ENCODE measurements around the gene FAM78A. TPM values are rescaled to one million over a fixed set of nuclear protein-coding genes. Genes with fewer than 3 reads are reported as not detected.

FAM78A gene
- total RNA-seq, 1 donor from 2014 or later, result 73.4 TPM

- H3K27ac Mint-ChIP-seq (ENCODE audit: unreplicated experiment), result no peak overlapping the region
- peak overlapping the region; percentile 37 for H3K4me3 Mint-ChIP-seq (ENCODE audit: unreplicated experiment)
- no peak for DNase-seq (ENCODE audit: low spot score)
- H3K4me1 Mint-ChIP-seq (ENCODE audit: unreplicated experiment), result peaks cover 23% of the 10 kb centered on the region
- TF ChIP-seq CTCF (IDR thresholded peaks at IDR 0.05; ENCODE audit: unreplicated experiment), result no peak
- H3K27me3 Mint-ChIP-seq (ENCODE audit: unreplicated experiment), result peaks cover 7% of the 10 kb centered on the region
- H3K9me3 Mint-ChIP-seq (ENCODE audit: unreplicated experiment), result no peaks in the 10 kb centered on the region
- peaks cover 26% of the 10 kb centered on the region for H3K36me3 Mint-ChIP-seq (ENCODE audit: low read depth, unreplicated experiment)
Measured at GRCh38 chr9:131259916-131260597, 16.3 kb downstream of the FAM78A start.

DNA sequence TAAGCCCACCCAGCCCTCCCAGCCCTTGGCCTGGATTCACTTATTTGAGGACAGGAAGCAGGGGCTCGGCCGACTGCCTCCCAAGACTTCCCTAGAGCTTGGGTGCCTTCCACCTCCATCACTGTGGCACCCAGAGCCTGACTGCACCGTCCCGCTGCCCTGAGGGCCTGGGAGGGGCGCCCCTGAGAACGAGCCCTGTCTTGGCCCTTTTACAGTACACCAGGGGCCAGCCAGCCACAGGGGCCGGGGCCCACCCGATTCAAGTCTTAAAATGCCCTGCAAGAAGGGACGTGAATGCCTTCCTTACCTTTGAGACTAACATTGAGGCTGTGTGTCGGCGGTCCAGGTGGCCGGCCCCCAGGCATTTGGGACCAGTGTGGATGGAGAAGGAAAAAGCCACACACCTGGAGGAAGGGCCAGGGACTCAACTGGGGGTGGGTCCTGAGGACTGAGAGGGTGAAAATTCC lies 16.8 kb downstream of the FAM78A start:
- Mint-ChIP-seq H3K36me3 (ENCODE audit: low read depth, unreplicated experiment) (peaks cover 22% of the 10 kb centered on the region), H3K4me1 (ENCODE audit: unreplicated experiment) (peaks cover 20% of the 10 kb centered on the region), H3K9me3 (ENCODE audit: unreplicated experiment) (no peaks in the 10 kb centered on the region), H3K27me3 (ENCODE audit: unreplicated experiment) (peaks cover 7% of the 10 kb centered on the region), H3K27ac (ENCODE audit: unreplicated experiment) (no peak overlapping the region), H3K4me3 (ENCODE audit: unreplicated experiment) (no peak overlapping the region)
- no peak for TF ChIP-seq CTCF (IDR thresholded peaks at IDR 0.05; ENCODE audit: unreplicated experiment)
- no peak for DNase-seq (ENCODE audit: low spot score)

DNA sequence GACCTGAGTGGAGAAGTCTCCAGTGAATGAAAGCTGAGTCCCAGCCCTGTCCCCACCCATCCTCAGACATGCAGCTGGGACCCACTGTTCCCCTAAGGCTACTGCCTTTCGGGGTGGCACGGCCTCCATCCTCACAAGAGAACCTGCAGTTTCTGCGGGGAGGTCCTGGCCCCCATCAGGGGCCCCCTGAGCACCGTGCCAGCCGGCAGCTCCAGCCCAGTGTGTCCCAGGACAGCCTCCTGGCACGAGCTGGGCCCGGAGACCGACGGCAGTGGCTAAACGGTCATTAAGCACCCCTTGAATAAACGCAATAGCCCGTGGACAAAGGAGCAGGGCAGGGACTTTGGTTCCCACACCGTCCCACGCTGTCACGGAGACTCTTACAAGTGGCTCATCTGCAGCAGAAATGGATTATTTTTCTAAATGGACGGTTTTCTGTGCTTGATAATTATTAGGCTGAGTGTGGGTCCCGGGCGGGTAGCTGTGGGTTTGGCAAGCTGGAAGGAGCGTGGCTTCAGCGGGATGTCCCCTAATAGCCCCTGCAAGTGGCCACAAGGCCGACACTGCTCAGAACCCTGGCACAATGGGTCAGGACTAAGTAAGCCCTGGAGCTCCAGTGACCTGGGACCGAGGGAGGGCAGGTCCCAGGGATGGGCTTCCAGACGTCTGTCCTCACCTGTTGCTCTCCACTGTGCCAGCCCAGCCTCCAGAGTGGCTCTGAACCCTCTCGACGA lies 17.4 kb downstream of the FAM78A start:
- H3K4me1 Mint-ChIP-seq (ENCODE audit: unreplicated experiment), result peaks cover 20% of the 10 kb centered on the region
- no peak overlapping the region for H3K27ac Mint-ChIP-seq (ENCODE audit: unreplicated experiment)
- no peak overlapping the region for H3K4me3 Mint-ChIP-seq (ENCODE audit: unreplicated experiment)
- DNase-seq (ENCODE audit: low spot score), result no peak
- no peak for TF ChIP-seq CTCF (IDR thresholded peaks at IDR 0.05; ENCODE audit: unreplicated experiment)
- peaks cover 7% of the 10 kb centered on the region for H3K27me3 Mint-ChIP-seq (ENCODE audit: unreplicated experiment)
- peaks cover 22% of the 10 kb centered on the region for H3K36me3 Mint-ChIP-seq (ENCODE audit: low read depth, unreplicated experiment)
- H3K9me3 Mint-ChIP-seq (ENCODE audit: unreplicated experiment), result no peaks in the 10 kb centered on the region

- peaks cover 22% of the 10 kb centered on the region for H3K36me3 Mint-ChIP-seq (ENCODE audit: low read depth, unreplicated experiment)
- no peak for DNase-seq (ENCODE audit: low spot score)
- peaks cover 7% of the 10 kb centered on the region for H3K27me3 Mint-ChIP-seq (ENCODE audit: unreplicated experiment)
- no peak for TF ChIP-seq CTCF (IDR thresholded peaks at IDR 0.05; ENCODE audit: unreplicated experiment)
- peaks cover 20% of the 10 kb centered on the region for H3K4me1 Mint-ChIP-seq (ENCODE audit: unreplicated experiment)
- H3K9me3 Mint-ChIP-seq (ENCODE audit: unreplicated experiment), result no peaks in the 10 kb centered on the region
- no peak overlapping the region for H3K27ac Mint-ChIP-seq (ENCODE audit: unreplicated experiment)
- no peak overlapping the region for H3K4me3 Mint-ChIP-seq (ENCODE audit: unreplicated experiment)
Measured at GRCh38 chr9:131258186-131258585, 18.1 kb downstream of the FAM78A start.

All from endothelial cell (in vitro differentiated cells).